K562 (cell line): Measurements from ENCODE around the gene FAM83E. TPM values are rescaled to one million over a fixed set of nuclear protein-coding genes. Genes with fewer than 3 reads are reported as not detected.

ENCODE experiments used
- CAMTA2 ChIP-seq: fragments of 250-450 bp; sonication (Bioruptor Pico); conservative IDR thresholded peaks from 2 replicates; pipeline ENCODE4 v1.5.1; 2022
- CC2D1A ChIP-seq: fragments of 450-650 bp; IDR thresholded peaks from 2 replicates; pipeline ENCODE4 v1.6.1; 2017; ENCODE audit warnings: mild to moderate bottlenecking
- CTCF ChIP-seq, 3 experiments: IDR thresholded peaks in 2 of 3; conservative IDR thresholded peaks in 1 of 3; 2 replicates each; pipeline ENCODE4 v1.5.1; 2011 to 2012; ENCODE audit warnings: low read length in 3 of 3, mild to moderate bottlenecking in 3 of 3, control low read depth in 2 of 3, improper control_type of control experiment in 1 of 3, inconsistent platforms in 1 of 3, low read depth in 1 of 3, mixed read lengths in 1 of 3, moderate library complexity in 1 of 3; ENCODE audit not compliant: insufficient read depth in 2 of 3
- EHMT2 ChIP-seq: fragments of 450-650 bp; IDR thresholded peaks from 2 replicates; pipeline ENCODE4 v1.6.1; 2018; ENCODE audit warnings: antibody characterized with exemption
- GATAD2B ChIP-seq: fragments of 450-650 bp; IDR thresholded peaks from 2 replicates; pipeline ENCODE4 v1.6.1; 2017; ENCODE audit warnings: mild to moderate bottlenecking, borderline replicate concordance
- HNRNPLL ChIP-seq: fragments of 200-400 bp; formaldehyde crosslinking; IDR thresholded peaks from 2 replicates; pipeline ENCODE4 v1.6.1; 2017; ENCODE audit warnings: low read length, low read depth, mild to moderate bottlenecking; ENCODE audit not compliant: poor library complexity, severe bottlenecking
- HOXB6 ChIP-seq: fragments of 250-450 bp; sonication (Bioruptor Pico); IDR thresholded peaks from 2 replicates; pipeline ENCODE4 v1.5.1; 2022; ENCODE audit warnings: mild to moderate bottlenecking, borderline replicate concordance
- IFI16 ChIP-seq: fragments of 250-450 bp; sonication (Bioruptor Pico); IDR thresholded peaks from 2 replicates; pipeline ENCODE4 v2.1.2; 2022; ENCODE audit warnings: mild to moderate bottlenecking, inconsistent platforms
- ILK ChIP-seq: fragments of 450-650 bp; IDR thresholded peaks from 2 replicates; pipeline ENCODE4 v1.6.1; 2016; ENCODE audit warnings: missing genetic modification characterization, low read depth, mild to moderate bottlenecking, missing compliant biosample characterization, moderate library complexity, borderline replicate concordance
- JUN ChIP-seq, 2 experiments: sonication (generic) in 1 of 2; formaldehyde crosslinking in 1 of 2; IDR thresholded peaks; 2 replicates each; pipeline versions ENCODE4 v1.6.1 to v1.8.0; 2012 to 2022; ENCODE audit warnings: borderline replicate concordance in 2 of 2, mild to moderate bottlenecking in 2 of 2, improper control_type of control experiment in 1 of 2, low read depth in 1 of 2, low read length in 1 of 2, missing genetic modification reagents in 1 of 2
- MCM7 ChIP-seq, 2 experiments: fragments of 450-650 bp; IDR thresholded peaks; 2 replicates each; pipeline ENCODE4 v1.6.1; 2016 to 2018
- NR2C1 ChIP-seq, 2 experiments: fragments of 450-650 bp; IDR thresholded peaks; 2 replicates each; pipeline ENCODE4 v1.6.1; 2017; ENCODE audit warnings: mild to moderate bottlenecking in 2 of 2, antibody characterized with exemption in 1 of 2, inconsistent platforms in 1 of 2, missing compliant biosample characterization in 1 of 2, missing genetic modification characterization in 1 of 2
- RBM14 ChIP-seq: fragments of 200-400 bp; formaldehyde crosslinking; IDR thresholded peaks from 2 replicates; pipeline ENCODE4 v1.6.1; 2018; ENCODE audit warnings: low read depth, mild to moderate bottlenecking, low read length, moderate library complexity, borderline replicate concordance; ENCODE audit not compliant: insufficient read depth
- SMAD2 ChIP-seq: fragments of 150-350 bp; IDR thresholded peaks from 2 replicates; pipeline ENCODE4 v1.6.1; 2014; ENCODE audit warnings: low read depth, mild to moderate bottlenecking, low read length
- SREBF2 ChIP-seq: sonication (generic); formaldehyde crosslinking; IDR thresholded peaks from 2 replicates; pipeline ENCODE4 v1.4.0; 2020; ENCODE audit warnings: mild to moderate bottlenecking, missing genetic modification reagents
- STAT5A ChIP-seq: IDR thresholded peaks from 2 replicates; pipeline ENCODE4 v1.6.1; 2012; ENCODE audit warnings: low read length, inconsistent platforms, borderline replicate concordance
- YY1 ChIP-seq, 3 experiments: IDR thresholded peaks; 2 replicates each; pipeline ENCODE4 v1.6.1; 2011; ENCODE audit warnings: low read length in 2 of 3, mild to moderate bottlenecking in 2 of 3, moderate library complexity in 2 of 3, borderline replicate concordance in 1 of 3, control low read depth in 1 of 3, low read depth in 1 of 3; ENCODE audit not compliant: insufficient read depth in 3 of 3, insufficient replicate concordance in 2 of 3, control insufficient read depth in 1 of 3, insufficient read length in 1 of 3; ENCODE audit errors: extremely low read depth in 1 of 3
- ZBED1 ChIP-seq: IDR thresholded peaks from 2 replicates; pipeline ENCODE4 v1.6.1; 2014
- ZNF165 ChIP-seq: fragments of 250-450 bp; sonication (Bioruptor Pico); IDR thresholded peaks from 2 replicates; pipeline ENCODE4 v1.4.0; 2020; ENCODE audit warnings: borderline replicate concordance
- ZNF23 ChIP-seq: fragments of 250-450 bp; sonication (Bioruptor Pico); IDR thresholded peaks from 2 replicates; pipeline ENCODE4 v1.4.0; 2020; ENCODE audit warnings: mild to moderate bottlenecking
- ZNF274 ChIP-seq: IDR thresholded peaks from 2 replicates; pipeline ENCODE4 v1.6.1; 2011; ENCODE audit warnings: low read depth, mild to moderate bottlenecking, low read length, moderate library complexity, borderline replicate concordance
- ZNF354B ChIP-seq: fragments of 250-450 bp; sonication (Bioruptor Pico); IDR thresholded peaks from 2 replicates; pipeline ENCODE4 v1.4.0; 2020
- ZNF561 ChIP-seq: fragments of 450-650 bp; formaldehyde crosslinking; conservative IDR thresholded peaks from 2 replicates; pipeline ENCODE4 v1.4.0; 2020; ENCODE audit warnings: mild to moderate bottlenecking, moderate library complexity
- ZNF644 ChIP-seq: fragments of 200-800 bp; sonication (Bioruptor generic); IDR thresholded peaks from 2 replicates; pipeline ENCODE4 v1.6.1; 2016; ENCODE audit warnings: low read depth, missing genetic modification characterization, missing compliant biosample characterization
- ZNF780A ChIP-seq: fragments of 250-450 bp; sonication (Bioruptor Pico); IDR thresholded peaks from 2 replicates; pipeline ENCODE4 v1.5.0; 2021; ENCODE audit warnings: mild to moderate bottlenecking
- ZSCAN32 ChIP-seq: fragments of 450-650 bp; formaldehyde crosslinking; IDR thresholded peaks from 2 replicates; pipeline ENCODE4 v1.4.0; 2020; ENCODE audit warnings: mild to moderate bottlenecking, moderate library complexity
- polyA plus RNA-seq, 8 experiments: library from polyadenylated mRNA; depleted of rRNA in 4 of 8; stranded (reverse) in 5 of 8; unstranded in 3 of 8; fragments of >200 nt; fragmentation: Nextera tagmentation in 2 of 8; fragmentation: Illumina TruSeq in 1 of 8; extraction: Ambion mirVana in 2 of 8; extraction: Trizol in 1 of 8; gene quantifications; 2 replicates each; pipeline versions ENCODE4 v1.2.1 to v1.2.3, GENCODE V29; 2011 to 2014; ENCODE audit warnings: inconsistent platforms in 1 of 8, missing spikeins in 1 of 8
- total RNA-seq, 7 experiments: library from RNA; depleted of rRNA in 6 of 7; stranded (reverse); fragments of >200 nt in 6 of 7; fragmentation: Illumina TruSeq in 2 of 7; extraction: Trizol in 2 of 7; gene quantifications; 2 replicates each; pipeline versions ENCODE4 v1.2.1 to v1.2.3, GENCODE V29; 2011 to 2021; ENCODE audit warnings: low replicate concordance in 1 of 7

FAM83E gene
- total and polyA plus RNA-seq, 9 of the 15 experiments (the other 6 are each of a cell fraction or from before 2014, with no cell fraction given) = 0.15 to 0.87 (median 0.29) TPM; not detected in 4

- TF ChIP-seq ZNF165 (CRISPR knock-in tag) (no peak), SMAD2 (no peak), ZNF561 (CRISPR knock-in tag) (no peak), GATAD2B (no peak), IFI16 (CRISPR knock-in tag) (no peak), ZNF644 (tag) (0 out of 2 replicates have a peak, but pooled peaks have one; percentile 34), HNRNPLL (no peak), CC2D1A (no peak), ZBED1 (peak; percentile 32; the same call in 1 of the 2 replicates), ZSCAN32 (no peak), ZNF274 (no peak), CAMTA2 (CRISPR knock-in tag) (no peak), JUN (IDR thresholded peaks at IDR 0.05; ENCODE audit: borderline replicate concordance, low read depth, low read length) (peak; percentile 26; the same call in 1 of the 2 replicates), JUN (CRISPR knock-in tag; IDR thresholded peaks at IDR 0.05; ENCODE audit: borderline replicate concordance) (no peak), HOXB6 (CRISPR knock-in tag) (no peak), MCM7 (IDR thresholded peaks at IDR 0.05) (no peak), NR2C1 (IDR thresholded peaks at IDR 0.05) (0 out of 2 replicates have a peak, but pooled peaks have one; percentile 60), NR2C1 (tag; IDR thresholded peaks at IDR 0.05) (peak; percentile 26; the same call in 1 of the 2 replicates), SREBF2 (CRISPR knock-in tag) (no peak), ZNF23 (CRISPR knock-in tag) (no peak), STAT5A (no peak), ZNF354B (no peak), YY1 (IDR thresholded peaks at IDR 0.05; ENCODE audit: borderline replicate concordance in 1 of 3, control insufficient read depth in 1 of 3, extremely low read depth in 1 of 3, insufficient read depth in 3 of 3, insufficient read length in 1 of 3, insufficient replicate concordance in 2 of 3, low read depth in 1 of 3, low read length in 2 of 3) (peak in 2 of 3 experiments; percentile 32 to 54), ZNF780A (CRISPR knock-in tag) (no peak), EHMT2 (no peak), ILK (no peak), RBM14 (no peak), CTCF (IDR thresholded peaks at IDR 0.05 in 2 of 3, conservative IDR thresholded peaks at IDR 0.05 in 1 of 3; ENCODE audit: insufficient read depth in 2 of 3, low read depth in 1 of 3, low read length in 3 of 3) (no peak)
These were observed 19.8 kb upstream of the FAM83E start (continued) for GRCh38 chr19:48634424-48635262.
